Fibroblast of skin of right quadriceps (primary cell): Measurements from ENCODE around the gene SLC38A7.
"Not testable (repeated sequence)": the region's sequence is repeated elsewhere in the genome, so short reads cannot be mapped to it uniquely, and the experiment has no call there.

Source experiments
- DNase-seq: peaks from one replicate; pipeline ENCODE4 v3.0.0-alpha.2; 2013

The SLC38A7 gene

GRCh38 chr16:58670946-58671583 is 13.5 kb downstream of the SLC38A7 start:
- no peak for DNase-seq

DNA sequence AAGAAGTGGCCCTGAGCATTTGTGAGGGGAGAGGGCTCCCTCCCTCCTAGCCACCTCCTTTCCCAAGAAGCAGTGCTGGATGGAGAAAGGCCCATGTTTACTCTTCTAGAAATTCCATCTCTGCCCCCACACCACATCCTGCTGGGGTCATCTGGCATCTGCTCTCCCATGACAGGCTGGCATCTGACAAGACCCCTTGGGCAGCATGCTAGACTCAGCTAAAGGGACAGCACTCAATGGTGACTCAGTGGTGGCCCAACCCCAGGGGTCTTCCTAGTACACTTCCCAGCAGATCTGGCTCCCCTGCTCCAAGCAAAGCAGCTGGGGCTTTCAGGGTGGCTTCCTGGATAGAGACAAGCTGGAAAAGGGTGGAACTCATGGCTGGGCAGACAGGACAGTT is 14.4 kb downstream of the SLC38A7 start:
- no peak for DNase-seq

GRCh38 chr16:58665200-58665599 is 19.4 kb downstream of the SLC38A7 start:
- DNase-seq: no peak

DNA sequence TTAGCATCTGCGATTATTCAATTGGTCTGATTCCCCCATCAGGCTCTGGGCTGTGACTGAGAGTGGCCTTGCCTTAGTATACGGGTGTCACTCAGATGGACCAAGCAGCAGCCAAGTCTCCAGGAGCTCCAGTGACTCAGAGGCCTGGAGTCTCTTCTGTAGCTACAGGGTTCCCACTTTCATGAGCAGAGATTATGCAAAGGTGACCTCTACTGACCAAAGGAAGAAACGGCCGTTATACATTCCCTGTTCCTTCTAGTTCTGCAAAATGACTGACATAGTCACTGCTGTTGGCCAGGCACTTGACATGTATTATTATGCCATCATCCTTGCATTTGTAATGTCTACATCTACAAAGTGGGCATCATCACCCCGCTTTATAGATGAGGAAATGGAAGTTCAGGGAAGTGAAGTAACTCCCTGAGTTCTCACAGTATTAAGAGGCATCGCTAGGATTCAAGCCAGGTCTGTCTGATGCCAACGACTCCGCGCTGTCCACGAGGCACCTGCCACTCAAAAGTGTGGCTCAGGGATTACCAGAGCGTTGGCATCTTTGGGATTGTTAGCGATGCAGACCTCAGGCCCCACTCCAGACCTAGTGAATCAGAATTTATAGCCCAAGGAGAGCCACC is 23.3 kb downstream of the SLC38A7 start:
- DNase-seq: peak; percentile 82

- DNase-seq: not testable (repeated sequence)
Observed at GRCh38 chr16:58659911-58660310, 24.7 kb downstream of the SLC38A7 start.

- no peak for DNase-seq
Observed at GRCh38 chr16:58658796-58659211, 25.8 kb downstream of the SLC38A7 start.

DNA sequence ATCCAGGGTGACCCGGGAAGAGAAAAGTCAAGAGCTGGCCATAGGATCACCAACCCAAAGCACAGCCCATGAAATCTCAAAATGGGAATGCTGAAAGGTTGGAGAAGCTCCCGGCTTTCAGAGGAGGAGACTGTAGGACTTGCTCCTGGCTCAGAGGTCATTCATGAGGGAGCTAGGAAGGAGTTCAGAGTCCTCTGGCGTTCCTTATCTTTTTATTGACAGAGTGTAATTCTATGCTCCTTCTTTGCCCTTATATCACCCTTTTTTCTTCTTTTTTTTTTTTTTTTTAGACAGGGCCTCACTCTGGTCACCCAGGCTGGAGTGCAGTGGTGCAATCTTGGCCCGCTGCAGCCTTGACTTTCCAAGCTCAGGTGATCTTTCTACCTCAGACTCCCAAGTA is 27.7 kb downstream of the SLC38A7 start:
- no peak for DNase-seq

DNA sequence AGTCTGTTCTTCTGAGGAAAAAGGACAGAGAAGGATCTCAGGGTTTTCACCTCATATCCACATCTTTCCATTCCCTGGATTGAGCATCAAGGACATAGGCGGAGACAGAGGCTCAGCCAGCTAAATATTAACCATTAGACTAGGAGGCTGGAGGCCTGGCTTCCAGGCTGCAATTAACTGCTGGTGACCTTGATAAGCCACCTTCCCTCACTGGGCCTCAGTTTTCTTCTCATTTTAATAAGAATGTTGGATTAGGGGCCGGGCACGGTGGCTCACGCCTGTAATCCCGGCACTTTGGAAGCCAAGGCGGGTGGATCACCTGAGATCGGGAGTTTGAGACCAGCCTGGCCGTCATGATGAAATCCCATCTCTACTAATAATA is 29.4 kb downstream of the SLC38A7 start:
- no peak for DNase-seq

GRCh38 chr16:58654560-58655214 is 29.9 kb downstream of the SLC38A7 start:
- no peak for DNase-seq

DNA sequence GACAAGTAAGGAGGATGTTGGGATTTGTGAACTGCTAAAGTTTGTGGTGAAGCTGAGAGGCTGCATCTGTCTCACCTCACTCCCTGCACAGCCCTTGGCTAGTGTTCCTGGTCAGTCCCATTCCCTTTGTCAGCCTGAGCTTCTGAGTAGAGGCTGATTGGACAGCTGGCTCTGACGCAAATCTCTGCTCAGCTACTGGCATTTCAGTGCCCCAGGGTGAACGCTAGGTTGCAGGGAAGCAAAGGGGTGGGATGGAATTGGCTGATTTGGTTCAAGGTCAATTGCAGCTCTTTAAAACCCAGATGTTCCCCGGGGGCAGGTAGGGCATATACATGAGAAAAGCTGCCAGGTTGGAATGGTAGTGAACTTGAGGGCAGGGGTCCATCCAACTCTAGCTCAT is 31.8 kb downstream of the SLC38A7 start:
- DNase-seq: no peak

DNA sequence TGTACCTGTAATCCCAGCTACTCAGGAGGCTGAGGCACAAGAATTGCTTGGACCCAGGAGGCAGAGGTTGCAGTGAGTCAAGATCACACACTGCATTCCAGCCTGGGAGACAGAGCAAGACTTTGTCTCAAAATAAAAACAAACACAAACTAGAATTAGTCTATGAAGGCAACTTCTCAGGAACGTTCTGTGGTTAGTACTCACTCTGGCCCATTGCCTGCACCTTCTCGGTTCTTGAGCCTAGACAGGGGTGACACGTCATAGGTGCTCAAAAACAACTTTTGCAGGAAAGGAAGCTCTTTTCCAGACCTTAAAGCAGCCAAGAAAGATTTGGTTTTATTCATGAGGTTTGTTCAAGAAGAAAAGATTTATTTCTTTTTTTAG is 32.6 kb downstream of the SLC38A7 start:
- DNase-seq: no peak

DNA sequence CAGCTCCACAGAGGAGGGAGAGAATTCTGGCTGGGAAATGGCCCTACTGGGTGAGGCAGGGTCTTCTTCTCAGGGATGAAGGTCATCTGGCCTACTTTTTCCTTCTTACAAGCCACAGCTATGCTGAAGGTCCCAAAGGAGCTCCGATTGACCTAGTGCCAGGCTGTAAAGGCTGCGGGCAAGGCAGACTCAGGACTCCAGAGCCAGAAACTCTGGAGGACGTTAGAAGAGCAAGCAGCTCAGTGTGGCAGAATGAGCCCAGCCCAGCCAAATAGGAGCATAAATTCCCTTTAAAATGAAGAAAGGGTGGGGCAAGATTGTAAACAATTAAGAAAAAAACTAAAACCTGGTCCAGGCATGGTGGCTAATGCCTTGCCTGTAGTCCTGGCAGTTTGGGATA is 34.9 kb downstream of the SLC38A7 start:
- DNase-seq: no peak

DNA sequence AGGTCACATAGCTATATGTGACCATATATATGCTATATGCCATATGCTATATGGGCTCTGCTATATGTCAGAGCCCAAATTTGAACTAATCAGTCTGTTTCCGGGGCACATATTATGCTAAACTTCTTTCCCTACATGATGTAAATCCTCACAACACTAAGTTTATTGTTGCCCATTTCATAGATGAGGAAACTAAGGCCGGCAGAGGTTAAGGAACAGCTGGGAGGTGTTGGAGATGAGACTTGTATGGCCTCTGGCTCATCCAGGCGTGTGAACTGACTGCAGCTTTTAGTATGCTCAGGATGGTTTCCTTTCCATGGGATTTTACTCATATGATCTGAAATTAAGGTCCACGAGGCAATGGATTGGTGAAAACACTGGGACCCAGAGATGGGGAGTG is 37.5 kb downstream of the SLC38A7 start:
- no peak for DNase-seq

DNA sequence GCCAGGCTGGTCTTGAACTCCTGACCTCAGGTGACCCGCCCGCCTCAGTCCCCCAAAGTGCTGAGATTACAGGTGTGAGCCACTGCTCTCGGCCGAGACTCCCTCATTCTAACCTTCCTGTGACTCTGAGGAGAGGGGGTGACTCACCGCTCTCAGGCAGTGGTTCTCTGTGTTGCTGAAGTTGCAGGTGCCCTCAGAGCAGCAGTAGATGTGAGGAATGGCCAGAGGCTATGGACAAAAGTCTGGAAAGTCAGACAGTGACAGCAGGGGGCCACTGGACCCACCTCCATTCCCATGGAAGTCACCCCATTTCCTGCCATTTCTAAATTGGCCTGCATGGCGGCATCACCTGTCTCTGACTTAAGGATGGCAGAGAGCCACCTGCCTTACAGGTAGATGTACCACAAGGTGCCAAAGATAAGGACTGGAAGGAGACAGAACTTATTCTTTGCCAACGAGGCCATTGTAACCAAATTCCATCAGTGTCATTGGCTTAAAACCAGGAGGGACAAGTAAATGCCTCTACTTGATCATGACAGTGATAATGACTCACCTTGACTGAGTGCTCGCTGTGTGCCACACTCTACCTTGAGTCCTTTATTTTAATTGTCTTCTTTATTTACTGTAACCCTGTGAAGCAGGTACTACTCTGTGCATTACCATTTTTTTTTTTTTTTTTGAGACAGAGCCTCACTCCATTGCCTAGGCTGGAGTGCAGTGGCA is 39.6 kb downstream of the SLC38A7 start:
- no peak for DNase-seq

- DNase-seq: no peak
Observed at GRCh38 chr16:58644108-58644507, 40.5 kb downstream of the SLC38A7 start.

DNA sequence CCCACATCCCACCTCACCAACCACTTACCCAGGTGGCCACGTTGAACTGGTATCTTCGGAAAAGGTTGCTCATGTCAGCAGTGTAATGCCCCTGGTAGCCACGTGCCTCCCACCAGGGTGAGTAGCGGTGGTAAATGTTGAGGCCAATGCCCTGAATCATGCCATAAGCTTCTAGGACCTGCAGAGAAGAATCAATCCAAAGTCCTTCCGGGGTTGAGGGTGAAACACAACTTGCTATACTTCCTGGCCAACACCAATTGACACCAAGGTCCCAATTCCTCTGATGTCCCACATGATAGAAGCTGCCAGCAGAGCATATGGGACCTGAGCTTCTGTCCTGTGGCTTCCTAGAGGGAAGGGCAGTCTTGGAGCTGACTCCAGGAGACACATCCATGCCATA is 43.6 kb downstream of the SLC38A7 start:
- no peak for DNase-seq

DNA sequence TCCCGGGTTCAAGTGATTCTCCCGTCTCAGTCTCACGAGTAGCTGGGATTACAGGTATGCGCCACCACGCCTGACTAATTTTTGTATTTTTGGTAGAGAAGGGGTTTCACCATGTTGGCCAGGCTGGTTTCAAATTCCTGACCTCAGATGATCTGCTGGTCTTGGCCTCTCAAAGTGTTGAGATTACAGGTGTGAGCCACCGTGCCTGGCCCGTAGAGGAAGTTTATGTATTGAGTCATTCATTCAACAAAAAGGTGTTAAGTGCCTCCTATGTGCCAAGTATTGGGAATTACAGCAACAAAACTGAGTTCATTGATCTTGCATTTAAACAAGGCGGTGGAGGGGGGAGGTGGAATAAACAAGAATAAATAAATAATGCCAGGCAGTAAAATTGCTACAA is 44.7 kb downstream of the SLC38A7 start:
- no peak for DNase-seq

GRCh38 chr16:58639230-58639629 is 45.3 kb downstream of the SLC38A7 start:
- no peak for DNase-seq

DNA sequence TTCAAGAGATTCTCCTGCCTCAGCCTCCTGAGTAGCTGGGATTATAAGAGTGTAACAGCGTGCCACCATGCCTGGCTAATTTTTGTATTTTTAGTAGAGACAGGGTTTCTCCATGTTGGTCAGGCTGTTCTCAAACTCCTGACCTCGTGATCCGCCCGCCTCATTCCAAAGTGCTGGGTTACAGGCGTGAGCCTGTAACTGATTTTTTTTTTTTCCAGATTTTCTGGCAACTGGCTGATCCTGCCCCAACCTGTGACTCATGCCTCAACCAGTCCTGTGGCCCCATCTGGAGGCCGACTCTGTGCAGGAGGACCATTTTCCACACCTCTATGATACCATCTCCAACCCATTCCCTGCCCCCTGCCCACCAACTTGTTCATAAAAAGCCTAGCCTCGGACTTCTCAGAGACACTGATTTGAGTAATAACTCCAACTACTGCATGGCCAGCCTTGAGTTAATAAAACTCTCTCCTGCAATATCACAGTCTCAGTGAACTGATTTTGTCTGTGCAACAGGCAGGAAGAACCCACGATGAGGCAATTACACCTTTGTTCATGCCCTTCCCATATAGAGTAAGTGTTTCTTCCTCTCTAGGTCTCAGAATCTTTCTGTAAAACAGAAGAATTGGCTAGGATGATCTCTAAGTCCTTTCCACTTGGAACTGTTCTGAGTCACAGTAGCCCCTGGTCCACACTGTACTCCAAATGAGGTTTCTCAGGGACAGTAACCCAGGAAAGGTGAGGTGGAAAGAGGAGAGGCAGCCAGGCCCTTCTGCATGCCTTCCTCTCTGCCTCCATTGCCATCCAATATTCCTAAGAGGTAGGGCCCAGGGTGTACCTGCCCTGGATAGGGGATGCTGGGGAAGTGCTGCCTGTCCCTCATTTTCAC is 46.2 kb downstream of the SLC38A7 start:
- DNase-seq: peak; percentile 83

DNA sequence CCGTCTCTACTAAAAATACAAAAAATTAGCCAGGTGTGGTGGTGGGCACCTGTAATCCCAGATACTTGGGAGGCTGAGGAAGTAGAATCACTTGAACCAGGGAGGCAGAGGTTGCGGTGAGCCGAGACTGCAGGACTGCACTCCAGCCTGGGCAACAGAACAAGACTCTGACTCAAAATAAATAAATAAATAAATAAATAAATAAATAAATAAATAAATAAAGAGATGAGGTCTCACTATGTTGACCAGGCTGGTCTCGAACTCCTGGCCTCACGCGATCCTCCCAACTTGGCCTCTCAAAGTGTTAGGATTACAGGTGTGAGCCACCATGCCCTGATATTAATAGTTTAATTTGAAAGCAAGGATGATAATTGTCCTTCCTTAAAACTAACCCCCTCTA is 47.5 kb downstream of the SLC38A7 start:
- DNase-seq: not testable (repeated sequence)

GRCh38 chr16:58636466-58636865 is 48.1 kb downstream of the SLC38A7 start:
- DNase-seq: no peak

GRCh38 chr16:58635502-58635901 is 49.1 kb downstream of the SLC38A7 start:
- DNase-seq: no peak

- no peak for DNase-seq
Observed at GRCh38 chr16:58634265-58634802, 50.2 kb downstream of the SLC38A7 start.
